GM04504 (cell line): ENCODE measurements around the gene OOSP2.

ENCODE experiments used
- DNase-seq: peaks from one replicate; pipeline ENCODE4 v3.0.0-alpha.2; 2012; ENCODE audit warnings: low read depth

OOSP2 gene

DNA sequence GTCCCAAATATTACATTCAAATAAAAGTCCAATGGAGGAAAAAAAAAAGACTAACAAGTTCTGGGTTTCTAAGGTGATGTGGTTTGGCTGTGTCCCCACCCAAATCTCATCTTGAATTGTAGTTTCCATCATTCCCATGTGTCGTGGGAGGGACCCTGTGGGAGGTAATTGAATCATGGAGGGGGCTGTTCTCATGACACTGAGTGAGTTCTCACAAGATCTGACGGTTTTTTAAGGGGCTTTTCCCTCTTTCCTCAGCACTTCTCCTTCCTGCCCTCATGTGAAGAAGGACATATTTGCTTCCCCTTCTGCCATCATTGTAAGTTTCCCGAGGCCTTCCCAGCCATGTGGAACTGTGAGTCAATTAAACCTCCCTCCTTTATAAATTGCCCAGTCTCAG lies 40.3 kb downstream of the OOSP2 start:
- DNase-seq = no peak

DNA sequence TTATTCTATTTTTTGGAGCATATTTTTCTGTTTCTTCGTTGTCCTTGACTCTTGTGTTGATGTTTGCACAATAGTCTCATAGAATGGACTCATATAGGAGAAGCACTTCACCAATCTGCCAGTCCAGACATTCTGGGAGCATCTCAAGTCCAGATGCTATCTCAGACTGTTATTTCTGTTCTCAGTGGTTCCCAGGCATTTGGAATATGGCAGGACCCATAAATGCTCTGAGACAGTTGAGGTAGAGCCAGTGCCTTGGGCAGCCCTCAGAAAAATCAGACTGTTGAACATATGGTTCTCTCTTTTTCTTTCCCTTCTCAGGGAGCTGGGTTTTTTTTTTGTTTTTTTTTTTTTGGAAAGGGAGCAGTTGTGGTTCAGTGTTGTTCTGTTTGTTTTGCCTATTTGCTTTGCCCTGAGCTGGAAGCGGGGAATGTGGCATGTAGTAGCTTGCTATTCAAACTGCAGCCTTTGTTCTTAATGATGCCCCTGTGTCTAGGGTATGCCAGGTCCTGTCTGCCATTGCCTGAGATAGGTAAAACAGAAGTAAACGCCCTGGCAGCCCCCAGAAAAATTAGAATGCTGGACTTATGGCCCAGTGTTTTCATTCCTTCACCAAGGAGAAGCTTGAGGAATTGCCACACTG lies 44.5 kb downstream of the OOSP2 start:
- no peak for DNase-seq

DNA sequence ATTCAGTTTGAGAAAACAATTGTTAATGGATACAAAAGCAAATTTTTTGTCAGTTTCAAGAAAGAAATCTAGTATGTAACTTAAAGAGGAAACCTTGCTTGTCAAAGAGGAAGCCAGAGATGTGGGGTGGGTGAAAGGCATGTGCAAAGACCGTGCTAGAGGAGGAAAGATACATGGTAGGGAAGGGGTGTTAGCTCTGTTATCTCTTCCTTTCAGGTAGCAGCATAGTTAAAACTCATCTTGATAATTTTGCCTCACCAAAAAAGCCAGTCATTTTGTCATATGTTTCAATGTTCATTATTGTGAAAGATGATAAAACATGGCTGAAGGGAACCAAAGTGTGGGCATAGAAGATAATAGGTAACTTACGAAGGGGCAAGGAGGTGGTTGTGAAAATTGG lies 45.7 kb downstream of the OOSP2 start:
- DNase-seq = no peak

DNA sequence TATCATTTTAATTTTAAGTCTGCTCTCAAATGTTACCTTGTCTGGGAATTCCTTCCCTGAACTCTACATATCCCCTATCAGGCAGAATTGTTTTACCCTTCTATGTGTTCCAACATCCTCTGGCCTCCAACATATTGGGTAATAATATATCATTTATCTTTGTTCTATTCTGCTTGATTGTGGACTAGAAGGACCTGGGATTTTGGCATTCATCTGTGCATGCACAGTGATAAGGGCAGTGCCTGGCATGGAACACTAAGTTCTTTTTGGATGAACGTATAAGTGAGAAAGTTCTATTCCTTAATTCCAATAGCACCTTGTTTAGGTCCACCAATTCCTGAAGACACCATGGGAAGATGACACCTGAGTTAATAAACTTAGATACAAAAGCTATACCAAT lies 47.0 kb downstream of the OOSP2 start:
- DNase-seq = no peak

DNA sequence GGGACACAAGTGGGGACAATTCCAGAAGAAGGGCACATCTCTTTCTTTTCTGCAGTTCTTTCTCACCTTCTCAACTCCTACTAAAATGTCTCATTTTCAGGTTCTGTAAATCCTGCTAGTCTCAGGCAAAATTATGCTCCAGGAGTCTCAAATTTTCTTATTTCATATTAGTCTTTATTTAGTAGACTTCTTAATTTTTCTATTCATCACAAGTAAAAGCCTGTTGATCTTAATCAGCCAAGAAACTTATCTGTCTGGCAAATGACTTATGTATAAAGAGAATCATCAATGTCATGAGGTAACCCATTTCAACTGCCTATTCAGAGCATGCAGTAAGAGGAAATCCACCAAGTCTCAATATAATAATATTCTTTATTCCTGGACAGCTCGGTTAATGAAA lies 48.2 kb downstream of the OOSP2 start, which contains the start of gene MS4A2:
MS4A2 (plus strand) TSS at position 301 of the 400 bp plus-strand sequence. CDS start 102 bp downstream, outside the sequence.
- DNase-seq = no peak

DNA sequence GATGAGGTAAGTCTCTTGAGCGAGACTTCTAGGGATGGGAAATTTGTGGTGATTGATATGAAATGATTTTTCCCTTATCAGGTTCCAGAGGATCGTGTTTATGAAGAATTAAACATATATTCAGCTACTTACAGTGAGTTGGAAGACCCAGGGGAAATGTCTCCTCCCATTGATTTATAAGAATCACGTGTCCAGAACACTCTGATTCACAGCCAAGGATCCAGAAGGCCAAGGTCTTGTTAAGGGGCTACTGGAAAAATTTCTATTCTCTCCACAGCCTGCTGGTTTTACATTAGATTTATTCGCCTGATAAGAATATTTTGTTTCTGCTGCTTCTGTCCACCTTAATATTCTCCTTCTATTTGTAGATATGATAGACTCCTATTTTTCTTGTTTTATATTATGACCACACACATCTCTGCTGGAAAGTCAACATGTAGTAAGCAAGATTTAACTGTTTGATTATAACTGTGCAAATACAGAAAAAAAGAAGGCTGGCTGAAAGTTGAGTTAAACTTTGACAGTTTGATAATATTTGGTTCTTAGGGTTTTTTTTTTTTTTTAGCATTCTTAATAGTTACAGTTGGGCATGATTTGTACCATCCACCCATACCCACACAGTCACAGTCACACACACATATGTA lies 55.4 kb downstream of the OOSP2 start:
- DNase-seq = no peak

DNA sequence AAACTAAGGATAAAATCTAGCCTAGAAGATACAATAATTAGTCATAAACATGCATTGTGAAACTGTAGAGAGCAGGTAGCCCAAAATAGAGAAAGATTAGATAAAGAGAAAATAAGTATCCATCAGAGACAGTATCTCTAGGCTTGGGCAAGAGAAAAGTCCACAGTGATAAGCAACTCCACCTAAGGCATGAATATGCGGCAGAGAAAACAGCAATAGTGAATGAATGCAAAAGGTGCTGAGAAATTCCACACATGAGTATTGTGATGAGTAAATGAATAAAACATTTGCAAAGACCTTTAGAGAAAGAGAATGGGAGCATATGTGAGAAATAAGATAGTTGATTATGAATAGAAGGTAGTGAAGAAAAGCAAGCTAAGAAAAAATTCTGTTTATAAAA lies 57.0 kb downstream of the OOSP2 start:
- no peak for DNase-seq
